ENCODE data around the gene THRSP. TPM values are rescaled to one million over a fixed set of nuclear protein-coding genes. Genes with fewer than 3 reads are reported as not detected.

Gene THRSP
- total RNA-seq, 4 donors from 2014 or later: 24.8 to 228 (median 81.8) TPM

DNA sequence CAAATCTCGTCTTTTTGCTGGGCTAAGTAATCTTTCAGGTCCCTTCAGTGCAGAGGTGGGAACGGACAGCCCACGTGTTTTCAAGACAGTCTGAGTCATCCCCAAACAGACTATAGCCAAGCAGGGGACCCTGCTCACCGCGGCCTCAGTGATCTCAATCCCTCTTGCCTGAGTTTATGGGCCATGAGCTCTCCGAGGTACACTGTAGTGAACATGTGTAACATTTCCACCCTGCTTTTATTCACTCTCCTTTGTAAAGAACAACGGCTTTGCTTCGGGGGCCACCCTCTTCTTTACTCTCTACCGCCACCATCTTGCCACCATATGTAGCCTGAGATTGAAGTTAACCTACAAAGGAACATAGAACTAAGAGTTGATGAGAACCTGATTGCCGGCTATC, 29.0 kb upstream of the THRSP start:
- no peak for TF ChIP-seq CTCF (IDR thresholded peaks at IDR 0.05; ENCODE audit: low read depth)

DNA sequence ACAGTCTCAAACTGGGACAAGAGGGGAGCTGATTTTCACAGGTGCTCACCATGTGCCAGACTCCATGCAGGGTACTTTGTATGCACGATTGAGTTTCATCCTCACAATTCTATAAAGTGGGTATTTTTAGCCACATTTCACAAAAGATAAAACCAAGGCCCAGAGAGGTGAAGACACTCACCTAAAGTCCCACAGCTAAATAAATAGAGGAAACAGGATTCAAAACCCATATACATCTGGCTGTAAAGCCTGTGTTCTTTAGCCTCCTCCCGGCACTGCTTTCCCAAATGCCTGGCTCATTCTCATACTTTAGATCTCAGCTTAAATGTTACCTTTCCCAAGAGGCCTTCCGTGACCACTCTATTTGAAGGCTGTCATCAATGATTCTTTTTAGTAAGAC, 27.3 kb upstream of the THRSP start:
- no peak for TF ChIP-seq CTCF (IDR thresholded peaks at IDR 0.05; ENCODE audit: low read depth)

DNA sequence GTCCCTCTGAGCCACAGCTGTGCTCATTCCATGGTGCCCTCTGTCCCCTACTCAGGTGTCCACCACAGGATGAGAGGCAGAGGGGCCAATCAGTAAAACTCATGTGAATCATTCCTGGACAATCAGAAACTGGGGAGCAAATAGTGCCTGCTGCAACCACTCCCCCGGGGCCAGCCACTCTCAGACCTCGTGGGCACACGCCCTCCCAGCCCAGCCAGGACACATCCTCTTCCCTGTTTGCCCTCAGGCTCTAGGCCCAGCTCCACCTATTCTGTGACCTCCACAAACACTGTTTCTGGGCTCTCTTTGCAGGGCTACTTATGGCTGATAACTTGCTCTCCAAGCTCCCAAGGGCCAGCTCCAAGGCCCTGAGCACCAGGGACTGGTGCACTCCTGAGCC, 26.6 kb upstream of the THRSP start:
- TF ChIP-seq CTCF (IDR thresholded peaks at IDR 0.05; ENCODE audit: low read depth): no peak

DNA sequence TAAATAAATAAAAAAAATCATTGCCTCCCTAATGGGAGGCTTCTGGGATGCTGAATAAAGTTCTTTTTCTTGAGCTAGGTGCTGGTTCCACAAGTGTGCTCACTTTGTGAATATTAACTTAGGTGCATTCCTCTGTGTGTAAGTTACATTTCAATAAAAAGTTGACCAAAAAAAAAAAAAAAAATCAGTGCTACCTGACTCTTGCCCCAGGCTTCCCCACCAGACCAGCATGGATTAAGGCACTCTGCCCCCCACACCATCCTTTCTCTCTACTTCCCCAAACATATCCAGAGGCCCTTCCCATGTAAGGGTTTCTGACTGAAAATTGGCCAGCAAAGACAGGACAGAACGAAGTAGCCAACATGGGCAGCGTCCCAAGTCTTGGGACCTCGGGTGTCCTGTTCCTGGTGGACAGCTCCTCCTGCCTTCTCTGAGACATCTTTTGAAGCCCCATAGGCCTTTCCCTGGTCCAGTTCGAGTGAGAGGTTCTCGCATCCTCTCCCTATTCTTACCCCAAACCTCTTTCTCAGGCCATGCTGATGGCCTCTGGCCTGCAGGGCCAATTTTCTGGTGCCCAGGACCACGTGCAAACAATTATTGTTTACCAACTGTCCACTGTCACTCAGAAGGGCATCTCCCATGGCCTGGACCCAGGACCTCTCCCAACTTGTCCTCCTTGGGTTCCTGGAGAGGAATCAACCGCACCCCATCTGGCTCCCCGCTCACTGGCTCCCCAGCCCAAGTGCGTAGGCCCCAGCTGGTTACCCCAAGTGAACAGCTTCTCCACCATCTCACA, 25.6 kb upstream of the THRSP start:
- no peak for TF ChIP-seq CTCF (IDR thresholded peaks at IDR 0.05; ENCODE audit: low read depth)

GRCh38 chr11:78038697-78039313, 24.9 kb upstream of the THRSP start:
- TF ChIP-seq CTCF (IDR thresholded peaks at IDR 0.05; ENCODE audit: low read depth): no peak

DNA sequence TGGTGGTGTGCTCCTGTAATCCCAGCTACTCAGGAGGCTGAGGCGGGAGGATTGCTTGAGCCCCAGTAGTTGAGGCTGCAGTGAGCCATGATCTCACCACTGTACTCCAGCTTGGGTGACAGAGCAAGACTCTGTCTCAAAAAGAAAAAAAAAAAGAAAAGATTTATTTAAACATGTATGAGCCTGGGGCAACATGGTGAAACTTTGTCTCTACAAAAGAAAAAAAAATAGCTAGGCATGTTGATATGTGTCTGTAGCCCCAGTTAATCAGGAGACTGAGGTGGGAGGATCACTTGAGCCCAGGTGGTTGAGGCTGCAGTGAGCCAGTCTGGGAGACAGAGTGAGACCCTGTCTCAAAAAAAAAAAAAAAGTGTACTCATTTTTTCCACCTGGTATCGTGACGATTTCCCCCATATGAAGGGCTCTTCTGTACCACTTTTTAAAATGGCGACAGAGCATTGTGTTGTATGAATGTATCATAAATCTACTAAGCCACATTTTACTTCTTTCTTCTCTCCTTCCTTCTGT, 24.2 kb upstream of the THRSP start:
- TF ChIP-seq CTCF (IDR thresholded peaks at IDR 0.05; ENCODE audit: low read depth): no peak

GRCh38 chr11:78039919-78040671, 23.6 kb upstream of the THRSP start:
- TF ChIP-seq CTCF (IDR thresholded peaks at IDR 0.05; ENCODE audit: low read depth): no peak

All from subcutaneous adipose tissue (tissue), 4 donors.